GM18907 (cell line): ENCODE results near the gene TMC6.
"Not testable (repeated sequence)": the region's sequence is repeated elsewhere in the genome, so short reads cannot be mapped to it uniquely, and the experiment has no call there.

Source experiments
- ATAC-seq: cut with Tn5 transposase; IDR thresholded peaks from one replicate; pipeline ENCODE4 v1.9.1; 2021; ENCODE audit warnings: mild to moderate bottlenecking, moderate library complexity; ENCODE audit not compliant: unreplicated experiment

The TMC6 gene

DNA sequence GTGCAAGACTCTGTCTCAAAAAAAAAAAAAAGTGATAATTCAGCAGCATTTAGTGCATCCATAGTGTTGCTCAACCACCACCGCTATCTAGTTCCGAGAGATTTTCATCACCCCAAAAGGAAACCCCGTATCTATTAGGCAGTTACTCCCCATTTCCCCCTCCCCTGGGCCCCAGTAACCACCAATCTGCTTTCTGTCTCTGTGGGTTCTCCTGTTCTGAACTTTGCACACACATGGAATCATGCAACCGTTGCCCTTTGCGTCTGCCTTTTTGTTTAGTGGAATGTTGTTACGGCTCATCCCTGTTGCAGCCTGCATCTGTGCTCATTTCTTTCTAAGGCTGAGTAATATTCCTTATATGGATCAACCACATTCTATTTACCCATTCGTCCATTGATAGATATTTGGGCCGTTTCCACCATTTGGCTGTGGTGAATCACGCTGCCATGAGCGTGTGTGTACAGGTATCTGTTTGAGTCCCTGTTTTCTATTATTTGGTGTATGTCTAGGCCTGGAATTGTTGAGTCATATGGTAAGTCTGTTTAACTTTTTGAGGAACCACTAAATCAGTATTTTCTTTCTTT lies 31.1 kb upstream of the TMC6 start:
- ATAC-seq = peak; percentile 37

DNA sequence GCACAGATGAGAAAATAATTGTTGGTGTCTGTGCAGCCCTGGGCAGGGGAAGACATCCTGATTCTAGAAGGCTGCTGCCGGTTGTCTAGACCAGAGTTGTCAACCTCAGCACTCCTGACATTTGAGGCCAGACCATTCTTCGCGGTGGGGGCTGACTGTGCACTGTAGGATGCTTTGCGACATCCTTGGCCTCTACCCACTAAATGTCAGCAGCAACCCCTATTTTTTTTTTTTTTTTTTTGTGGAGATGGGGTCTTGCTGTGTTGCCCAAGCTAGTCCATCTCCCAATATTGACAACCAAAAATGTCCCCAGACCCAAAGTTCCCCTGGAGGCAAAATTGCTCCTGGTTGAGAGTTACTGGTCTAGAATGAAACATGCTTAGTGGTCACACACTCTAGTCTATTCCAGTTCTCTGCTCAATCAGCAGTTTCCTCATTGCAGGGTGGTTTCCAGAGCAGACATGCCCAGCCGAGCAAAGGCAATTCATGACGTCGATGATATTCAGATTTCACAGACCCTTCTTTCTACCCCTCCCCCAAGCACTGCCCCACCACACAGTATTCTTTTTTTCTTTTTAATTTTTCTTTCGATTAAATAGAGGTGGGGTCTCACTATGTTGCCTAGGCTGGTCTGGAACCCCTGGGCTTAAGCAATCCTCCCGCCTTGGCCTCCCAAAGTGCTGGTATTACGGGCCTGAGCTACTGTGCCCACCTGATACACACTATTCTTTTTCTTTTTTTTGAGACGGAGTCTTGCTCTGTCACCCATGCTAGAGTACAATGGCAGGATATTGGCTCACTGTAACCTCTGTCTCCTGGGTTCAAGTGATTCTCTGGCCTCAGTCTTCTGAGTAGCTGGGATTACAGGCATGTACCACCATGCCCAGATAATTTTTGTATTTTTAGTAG lies 26.6 kb upstream of the TMC6 start:
- peak; percentile 64 for ATAC-seq

DNA sequence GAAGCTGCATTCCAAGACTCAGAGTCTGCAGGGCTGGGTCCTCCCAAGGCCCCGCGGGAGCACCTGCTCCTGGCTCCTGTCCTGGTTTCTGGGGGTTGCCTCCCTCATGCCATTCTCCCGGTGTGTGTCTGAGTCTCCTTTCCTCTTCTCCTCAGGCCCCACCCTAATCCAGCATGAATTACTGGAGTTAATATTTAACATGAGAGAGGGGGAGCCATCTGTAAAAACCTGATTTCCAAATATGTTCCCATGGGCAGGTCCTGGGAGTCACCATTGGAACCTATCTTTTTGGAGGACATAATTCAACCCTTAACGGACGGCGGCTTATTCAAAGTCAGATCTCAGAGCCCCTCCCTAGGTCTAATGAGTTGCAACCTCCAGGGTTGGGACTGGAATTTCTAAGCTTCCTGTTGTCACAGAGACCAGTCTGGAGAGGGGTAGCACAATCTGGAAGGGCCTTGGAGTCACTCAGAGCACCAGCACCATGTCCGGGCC lies 23.0 kb upstream of the TMC6 start:
- ATAC-seq = no peak

DNA sequence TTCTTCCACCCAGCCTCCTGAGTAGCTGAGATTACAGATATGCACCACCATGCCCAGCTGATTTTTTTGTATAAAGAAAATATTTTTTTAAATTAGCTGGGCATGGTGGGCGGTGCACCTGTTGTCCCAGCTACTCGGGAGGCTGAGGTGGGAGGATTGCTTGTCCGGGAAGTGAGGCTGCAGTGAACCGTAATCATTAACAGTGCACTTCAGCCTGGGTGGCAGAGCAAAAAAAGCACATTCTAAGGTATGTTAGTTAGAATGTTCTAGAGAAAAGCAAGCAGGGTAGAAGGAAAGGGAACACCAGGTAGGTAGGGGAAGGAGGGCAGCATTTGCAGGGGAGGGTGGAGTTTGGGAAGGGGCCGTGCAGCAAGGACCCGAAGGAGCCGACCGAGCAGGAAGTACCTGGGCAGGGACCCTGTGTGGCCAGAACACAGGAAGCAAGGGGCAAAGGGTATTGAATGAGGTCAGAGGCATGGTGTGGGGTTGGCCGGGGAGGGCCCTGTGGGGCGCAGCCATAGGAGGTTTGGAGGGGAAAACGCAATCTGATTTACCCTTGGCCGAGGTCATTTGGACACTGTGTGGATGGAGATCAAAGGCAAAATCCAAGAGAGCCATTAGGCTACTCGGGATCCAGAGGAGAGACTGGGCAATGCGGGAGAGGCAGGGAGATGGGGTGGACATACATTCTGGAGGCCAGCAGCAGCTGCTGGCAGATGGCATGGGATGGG lies 19.9 kb upstream of the TMC6 start:
- ATAC-seq = no peak

DNA sequence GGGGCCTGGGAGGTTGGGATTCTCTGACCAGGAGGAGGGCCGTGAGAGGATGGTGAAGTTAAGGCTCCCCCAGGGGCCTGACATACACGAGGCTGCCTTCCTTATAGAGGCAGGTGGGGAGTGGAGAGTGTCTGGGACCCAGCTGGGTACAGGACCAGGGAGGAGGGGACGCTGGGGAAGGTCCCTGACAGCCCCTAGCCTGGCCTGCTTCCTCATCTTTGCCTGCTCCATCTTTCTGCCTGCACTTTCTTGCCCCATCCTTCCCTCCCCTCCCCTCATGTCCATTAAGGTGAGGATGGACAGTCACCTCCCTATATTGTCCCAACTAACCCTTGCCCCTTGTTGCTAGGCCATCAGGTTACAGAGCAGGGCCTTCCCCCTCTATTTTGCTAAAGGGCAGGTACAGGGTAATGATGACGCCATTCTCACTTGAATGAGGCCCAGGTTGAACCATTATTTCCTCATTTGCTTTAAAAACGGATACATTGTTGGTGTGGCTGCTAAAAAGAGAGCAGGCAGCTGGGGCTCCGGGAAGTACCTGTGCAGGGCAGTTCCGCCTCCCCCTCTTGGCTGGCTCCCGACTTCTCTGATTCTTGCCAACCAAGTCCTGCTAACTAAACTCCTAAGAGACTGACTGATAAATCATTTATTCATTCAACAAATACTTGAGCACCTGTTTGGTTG lies 18.9 kb upstream of the TMC6 start:
- peak; percentile 43 for ATAC-seq

DNA sequence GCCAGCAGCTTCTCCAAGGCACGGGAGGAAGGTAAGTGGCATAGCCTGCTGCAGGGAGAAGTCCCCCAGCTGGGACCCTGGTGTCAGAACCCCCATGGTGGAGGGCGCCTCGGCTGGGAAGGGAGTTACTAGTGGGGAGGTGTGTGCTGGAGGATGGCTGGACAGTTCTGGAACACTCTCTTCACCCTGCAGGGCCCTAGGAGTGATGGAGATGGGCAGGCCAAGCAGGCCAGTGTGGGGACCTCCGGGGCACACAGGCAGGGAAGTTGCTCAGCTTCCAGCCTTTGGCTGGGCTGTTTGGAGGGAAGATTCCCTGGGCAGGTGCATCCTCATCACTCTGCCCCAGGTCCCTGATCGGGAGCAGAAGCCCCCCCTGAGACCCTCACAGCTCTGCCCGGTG lies 18.3 kb upstream of the TMC6 start:
- ATAC-seq = no peak

DNA sequence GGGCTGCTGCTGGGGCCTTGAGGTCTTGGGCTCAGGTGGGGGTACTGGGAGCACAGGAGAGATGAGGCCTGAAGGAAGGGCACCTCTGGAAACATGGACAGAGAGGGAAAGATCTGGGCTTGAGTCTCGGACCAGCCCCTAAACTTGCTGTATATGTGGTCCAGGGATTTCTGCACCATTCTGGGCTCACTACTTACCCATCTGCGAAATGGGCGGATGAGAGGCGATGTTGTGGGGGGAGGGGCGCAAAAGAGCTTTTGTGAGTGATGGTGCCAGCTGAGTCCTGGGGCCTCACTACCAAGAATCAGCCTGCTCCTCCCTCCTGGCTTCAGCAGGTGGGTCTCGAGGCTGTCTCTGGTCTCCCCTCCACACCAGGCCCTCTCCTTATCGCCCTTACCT lies 17.9 kb upstream of the TMC6 start:
- no peak for ATAC-seq

DNA sequence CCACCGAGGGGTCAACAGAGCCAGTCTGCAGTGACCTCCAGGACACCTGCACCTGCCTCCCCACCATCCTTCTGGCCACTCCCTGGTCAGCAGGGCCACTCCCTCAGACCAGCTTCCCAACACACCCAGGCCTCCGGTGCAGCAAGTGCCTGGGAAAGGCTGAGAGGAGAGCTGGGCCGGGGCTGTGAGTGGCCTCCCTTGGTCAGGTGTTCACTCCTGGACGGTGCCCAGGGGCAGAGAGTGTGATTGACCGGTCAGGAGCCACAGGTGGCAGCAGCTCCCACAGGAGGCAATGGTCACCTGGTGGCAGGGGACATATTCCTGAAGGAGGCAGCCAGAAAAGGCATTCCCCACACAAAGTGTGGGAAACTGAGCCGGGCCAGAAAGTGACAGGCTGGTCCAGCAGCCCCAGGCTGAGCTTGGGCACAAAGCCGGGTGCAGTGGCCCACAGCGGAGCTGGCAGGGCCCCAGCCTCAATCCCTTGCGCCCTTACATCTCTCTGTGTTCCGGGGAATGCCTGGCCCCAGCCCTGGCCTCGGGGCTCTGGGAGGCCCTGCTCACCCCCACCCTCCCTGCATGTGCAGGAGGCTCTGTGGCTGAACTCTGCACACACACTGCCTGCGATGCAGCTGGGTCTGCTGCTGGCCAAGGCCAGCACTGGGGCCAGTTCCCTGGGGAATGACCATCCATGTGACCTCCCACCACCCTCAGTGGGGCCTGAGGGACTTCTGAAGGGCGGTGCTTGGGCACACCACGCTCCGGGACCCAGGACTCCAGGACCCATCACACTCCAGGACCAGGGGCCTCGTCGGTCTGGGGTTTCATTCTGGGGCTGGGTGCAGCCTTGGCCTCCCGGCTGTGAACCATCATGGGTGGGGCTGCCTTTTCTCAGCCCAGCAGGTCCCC lies 16.4 kb upstream of the TMC6 start:
- no peak for ATAC-seq

DNA sequence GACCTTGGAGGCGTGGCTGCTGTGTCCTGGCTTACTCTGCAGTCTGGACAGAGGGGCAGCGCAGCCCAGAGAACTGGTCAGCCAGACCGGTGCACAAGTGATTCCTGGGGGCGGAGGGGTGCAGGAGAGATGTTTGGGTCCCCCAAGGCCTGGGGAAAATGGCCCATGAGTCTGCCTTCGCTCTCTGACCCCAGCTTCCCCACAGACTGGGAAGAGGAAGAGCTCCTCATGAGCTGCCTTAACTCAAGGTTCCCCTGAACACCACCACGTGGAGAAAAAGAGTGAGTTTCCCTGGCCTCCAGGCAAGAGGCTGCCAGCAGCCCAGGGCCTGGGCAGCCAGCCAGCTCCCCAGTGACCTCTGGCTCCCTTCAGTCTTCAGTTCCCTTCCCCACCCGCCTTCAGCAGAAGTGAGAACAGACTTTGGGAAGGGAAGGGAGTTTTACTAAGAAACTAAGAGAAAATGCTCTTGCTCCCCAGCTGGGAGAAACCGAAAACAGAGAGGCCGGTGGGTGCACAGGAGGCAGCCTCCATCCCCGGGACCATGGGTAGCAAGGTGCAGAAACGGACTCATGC lies 15.7 kb upstream of the TMC6 start:
- no peak for ATAC-seq

DNA sequence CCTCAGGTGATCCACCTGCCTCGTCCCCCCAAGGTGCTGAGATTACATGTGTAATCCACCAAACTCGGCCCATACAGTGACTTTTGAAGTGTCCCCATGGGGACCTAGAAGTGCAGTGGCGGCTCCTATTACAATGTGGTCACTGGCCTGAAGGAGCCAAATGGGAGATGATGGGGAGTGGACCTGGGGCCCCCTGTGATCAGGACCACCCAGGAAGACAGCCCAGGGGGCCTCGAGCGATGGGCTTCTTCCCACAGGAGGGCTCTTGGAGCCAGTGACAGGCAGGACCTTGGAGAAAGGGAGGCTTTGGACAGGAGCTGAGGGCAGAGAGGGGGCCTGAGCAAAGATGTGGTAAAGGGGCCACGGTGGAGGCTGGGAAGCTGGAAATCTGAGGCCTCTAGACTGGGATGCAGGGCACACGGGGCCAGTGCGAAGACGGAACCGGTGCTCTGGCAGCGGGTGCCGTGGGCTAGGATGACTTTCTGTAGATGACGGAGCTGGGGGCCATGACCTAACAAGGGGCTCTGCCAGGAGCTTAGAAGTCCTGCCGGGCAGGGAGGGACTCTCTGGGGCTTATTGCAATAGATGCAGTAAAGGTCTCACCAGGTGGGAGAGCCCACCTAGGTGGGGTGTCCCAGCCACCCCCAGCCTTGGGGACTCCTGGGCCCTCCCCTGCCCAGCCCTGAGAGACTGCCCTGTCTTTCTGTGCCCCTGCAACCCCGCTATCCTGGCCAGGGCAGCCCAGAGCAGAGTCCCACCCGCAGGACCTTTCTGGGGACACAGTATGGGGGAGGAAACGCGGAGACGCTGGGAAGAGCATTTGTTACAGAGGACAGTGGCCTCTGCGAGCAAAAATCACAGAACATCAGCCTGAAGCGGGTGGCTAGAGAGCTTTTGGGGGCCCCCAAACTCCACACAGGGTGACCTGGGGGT lies 14.9 kb upstream of the TMC6 start:
- ATAC-seq = no peak

DNA sequence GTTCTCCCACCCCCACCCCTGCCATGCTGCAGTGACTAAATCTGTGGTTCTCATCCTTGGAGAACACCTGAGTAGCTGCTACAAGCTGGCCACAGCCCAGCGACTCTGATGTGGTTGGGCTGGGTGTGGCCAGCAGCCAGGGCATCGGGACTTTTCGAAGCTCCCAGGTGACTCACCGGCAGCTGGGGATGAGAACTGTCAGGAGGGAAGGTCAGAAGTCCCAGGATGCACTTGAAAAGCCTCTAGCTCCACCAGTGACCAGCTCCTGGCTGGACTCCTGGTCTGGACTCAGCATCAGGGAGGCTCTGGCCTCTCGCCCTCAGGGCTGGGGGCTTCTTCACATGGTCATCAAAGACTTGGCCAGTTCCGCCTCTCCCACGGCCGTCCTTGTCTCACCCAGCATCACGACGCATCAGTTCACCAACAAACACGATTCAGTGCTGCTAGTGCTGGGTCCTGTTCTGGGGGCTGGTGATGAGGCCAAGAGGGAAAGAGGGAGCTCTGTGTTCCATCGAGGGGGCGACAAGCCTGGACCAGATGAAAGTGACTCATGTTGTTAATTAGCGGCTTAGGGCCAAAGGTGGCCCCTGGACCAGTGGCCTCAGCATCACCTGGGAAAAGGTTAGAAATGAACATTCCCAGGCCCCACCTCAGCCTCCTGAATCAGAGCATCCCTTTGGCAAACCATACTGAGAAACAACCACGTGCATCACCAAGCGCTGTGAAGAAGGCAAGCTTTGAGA lies 13.7 kb upstream of the TMC6 start:
- ATAC-seq = no peak

DNA sequence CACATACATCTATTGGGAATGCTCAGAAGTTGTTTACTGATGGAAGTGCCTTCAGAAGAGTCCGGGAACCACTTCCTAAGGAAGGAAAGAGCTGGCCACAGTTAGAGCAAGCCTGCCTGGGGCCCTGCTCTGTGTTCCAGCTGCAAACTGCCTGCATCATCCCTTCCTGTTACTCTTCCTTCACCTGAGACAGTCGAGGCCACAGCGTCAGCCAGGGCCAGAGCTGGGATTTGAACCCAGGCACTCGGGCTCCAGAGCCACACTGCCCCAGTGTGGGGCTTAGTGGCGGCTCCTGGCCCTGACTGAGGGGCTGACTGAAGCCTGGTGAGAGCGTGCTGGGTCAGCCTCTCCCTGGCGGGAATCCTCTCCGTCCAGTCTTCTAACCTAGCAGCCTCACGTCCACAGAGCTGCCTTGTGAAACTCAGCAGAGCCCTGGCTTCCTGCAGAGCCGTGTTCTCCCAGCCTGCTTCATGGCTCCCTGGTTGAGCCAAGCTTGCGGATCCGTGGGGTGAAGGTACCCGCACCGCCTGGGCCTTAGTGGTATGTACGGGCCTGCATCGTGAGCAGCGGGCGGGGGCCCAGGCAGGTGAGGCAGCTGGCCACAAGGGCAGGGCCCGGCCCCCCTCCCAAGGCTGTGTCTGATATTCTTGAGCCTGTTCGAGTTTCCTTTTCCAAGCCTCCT lies 13.0 kb upstream of the TMC6 start:
- no peak for ATAC-seq

DNA sequence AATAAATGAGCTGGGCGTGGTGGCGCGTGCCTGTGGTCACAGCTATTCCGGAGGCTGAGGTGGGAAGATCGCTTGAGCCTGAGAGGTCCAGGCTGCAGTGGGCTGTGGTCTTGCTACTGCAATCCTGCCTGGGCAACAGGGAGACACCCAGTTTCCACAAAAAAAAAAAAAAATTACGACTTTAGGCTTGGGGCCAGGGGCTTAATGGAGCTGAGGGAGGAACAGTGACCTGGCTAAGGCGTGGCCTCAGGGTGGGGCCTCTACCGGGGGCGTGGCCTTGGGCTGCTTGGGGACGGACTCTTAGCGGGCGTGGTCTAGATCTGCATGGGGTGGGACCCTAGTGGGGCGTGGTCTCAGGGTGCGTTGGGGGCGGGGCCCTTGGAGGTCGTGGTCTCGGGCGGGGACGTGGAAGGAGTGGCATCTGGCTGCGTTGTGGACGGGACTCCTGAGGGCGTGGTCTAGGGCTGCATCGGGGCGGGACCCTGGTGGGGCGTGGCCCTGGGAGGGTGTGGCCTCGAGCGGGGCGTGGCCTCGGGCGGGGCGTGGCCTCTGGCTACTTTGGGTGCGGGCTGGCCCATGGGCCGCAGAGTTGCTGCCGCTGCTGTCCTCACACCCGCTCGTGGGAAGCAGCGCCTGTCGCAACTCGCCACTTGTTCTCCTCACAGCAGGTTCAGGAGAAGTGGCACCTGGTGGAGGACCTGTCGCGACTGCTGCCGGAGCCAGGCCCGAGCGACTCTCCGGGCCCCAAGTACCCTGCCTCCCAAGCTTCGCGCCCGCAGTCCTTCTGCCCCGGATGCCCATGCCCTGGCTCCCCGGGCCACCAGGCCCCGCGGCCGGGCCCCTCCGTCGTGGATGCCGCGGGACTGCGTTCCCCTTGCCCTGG lies 11.9 kb upstream of the TMC6 start:
- ATAC-seq = peak; percentile 70

DNA sequence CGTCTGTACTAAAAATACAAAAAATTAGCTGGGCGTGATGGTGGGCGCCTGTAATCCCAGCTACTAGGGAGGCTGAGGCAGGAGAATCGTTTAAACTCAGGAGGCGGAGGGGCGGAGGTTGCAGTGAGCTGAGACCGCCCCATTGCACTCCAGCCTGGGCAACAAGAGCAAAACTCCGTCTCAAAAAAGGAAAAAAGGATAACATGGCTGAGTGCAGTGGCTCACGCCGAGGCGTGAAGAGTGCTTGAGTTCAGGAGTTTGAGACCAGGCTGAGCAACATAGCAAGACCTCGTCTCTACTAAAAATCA lies 11.3 kb upstream of the TMC6 start:
- not testable (repeated sequence) for ATAC-seq

DNA sequence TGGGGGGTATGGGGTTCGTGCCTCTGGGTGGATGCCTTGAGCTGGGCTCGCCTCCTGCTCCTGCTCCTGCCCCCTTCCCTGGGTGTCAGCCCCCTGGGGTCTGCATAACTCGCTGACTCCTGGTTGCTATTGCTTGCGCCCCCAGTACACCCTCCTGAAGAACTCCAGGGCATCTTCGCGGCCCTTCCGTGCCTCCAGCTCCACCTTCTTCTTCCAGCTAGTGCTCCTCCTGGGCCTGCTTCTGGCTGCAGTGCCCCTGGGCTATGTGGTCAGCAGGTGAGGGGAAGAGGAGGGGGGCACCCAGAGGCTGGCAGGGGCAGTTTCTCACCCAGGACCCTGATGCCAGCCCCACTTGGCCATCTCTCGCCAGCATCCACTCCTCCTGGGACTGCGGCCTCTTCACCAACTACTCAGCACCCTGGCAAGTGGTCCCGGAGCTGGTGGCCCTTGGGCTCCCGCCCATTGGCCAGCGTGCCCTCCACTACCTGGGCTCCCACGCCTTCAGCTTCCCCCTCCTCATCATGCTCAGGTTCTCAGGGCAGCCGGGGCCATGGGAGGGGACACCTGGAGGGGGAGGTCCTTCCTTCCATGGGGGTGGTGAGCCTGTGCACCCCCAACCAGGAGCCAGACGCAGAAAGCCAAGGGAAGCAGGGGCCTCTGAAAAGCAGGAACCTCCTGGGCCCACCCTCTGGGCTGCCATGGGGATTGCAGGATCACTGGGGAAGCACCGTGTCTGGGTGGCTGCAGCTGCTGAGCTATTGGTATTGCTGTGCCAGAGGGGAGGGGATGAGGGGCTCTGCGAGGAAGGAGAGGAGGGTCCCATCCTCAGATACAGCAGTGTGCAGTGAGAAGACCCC lies 9.9 kb upstream of the TMC6 start:
- ATAC-seq = no peak
